Sciatic nerve (tissue), 2 donors: ENCODE measurements around the gene PDE9A. TPM values are rescaled to one million over a fixed set of nuclear protein-coding genes. Genes with fewer than 3 reads are reported as not detected.

Experiments
- ATAC-seq: fragments of 200-7000 bp; cut with Tn5 transposase; one replicate; pipeline ENCODE4 v1.9.1; 2020; ENCODE audit warnings: mild to moderate bottlenecking, moderate library complexity
- DNase-seq: peaks from one replicate; pipeline ENCODE4 v3.0.0-alpha.2; 2020; ENCODE audit warnings: low spot score
- intact Hi-C: fragments of 100-400 bp; cut with DNase I; formaldehyde crosslinking; loops from one replicate; pipeline ENCODE4 v1.14.2; 2022
- total RNA-seq: library from RNA; stranded (reverse); fragmentation: NEBNext Ultra II Directional; extraction: Animal tissue kit (Norgen Biotek cat#: 25700); gene quantifications from one replicate; pipeline ENCODE4 v1.2.1, GENCODE V29; 2021
- donor health status: DM: no; HTN: no; CAD: no.
- donor health status: DM: no; HTN: no; CAD: no.

The PDE9A gene
- total RNA-seq, 1 donor from 2014 or later: 32.6 TPM

- peak; percentile 57 for DNase-seq
- no peak for ATAC-seq
- intact Hi-C loops: no loop called here
Observed at GRCh38 chr21:42739061-42739931, 85.9 kb downstream of the PDE9A start.

GRCh38 chr21:42740405-42740909 lies 87.0 kb downstream of the PDE9A start:
- DNase-seq (no peak), ATAC-seq (no peak)
- intact Hi-C loops: loop anchor here (10.0 kb wide), 1 partner anchor 86 kb away; the partner anchor contains the start of gene PDE9A

DNA sequence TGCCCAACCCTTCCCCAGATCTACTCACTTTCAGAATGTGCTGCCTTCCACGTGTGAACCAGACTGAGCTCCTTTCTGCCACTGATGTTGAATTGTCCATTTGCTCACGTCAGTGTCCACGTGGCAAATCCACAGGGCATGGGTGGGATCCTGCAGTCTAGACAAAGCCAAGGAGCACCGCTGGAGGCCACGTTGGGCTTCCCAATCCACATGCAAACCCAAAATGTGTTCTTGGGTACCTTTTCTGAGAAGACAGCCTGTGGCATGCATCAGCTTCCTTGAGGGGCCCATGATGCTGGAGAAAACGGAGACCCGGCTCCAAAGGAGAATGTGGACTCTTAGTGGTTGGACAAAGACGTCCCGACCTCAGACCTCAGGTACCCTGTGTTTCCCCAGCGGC lies 87.6 kb downstream of the PDE9A start:
- ATAC-seq: no peak
- DNase-seq: no peak
- intact Hi-C loops: loop anchor here (10.0 kb wide), 1 partner anchor 86 kb away; the partner anchor contains the start of gene PDE9A

DNA sequence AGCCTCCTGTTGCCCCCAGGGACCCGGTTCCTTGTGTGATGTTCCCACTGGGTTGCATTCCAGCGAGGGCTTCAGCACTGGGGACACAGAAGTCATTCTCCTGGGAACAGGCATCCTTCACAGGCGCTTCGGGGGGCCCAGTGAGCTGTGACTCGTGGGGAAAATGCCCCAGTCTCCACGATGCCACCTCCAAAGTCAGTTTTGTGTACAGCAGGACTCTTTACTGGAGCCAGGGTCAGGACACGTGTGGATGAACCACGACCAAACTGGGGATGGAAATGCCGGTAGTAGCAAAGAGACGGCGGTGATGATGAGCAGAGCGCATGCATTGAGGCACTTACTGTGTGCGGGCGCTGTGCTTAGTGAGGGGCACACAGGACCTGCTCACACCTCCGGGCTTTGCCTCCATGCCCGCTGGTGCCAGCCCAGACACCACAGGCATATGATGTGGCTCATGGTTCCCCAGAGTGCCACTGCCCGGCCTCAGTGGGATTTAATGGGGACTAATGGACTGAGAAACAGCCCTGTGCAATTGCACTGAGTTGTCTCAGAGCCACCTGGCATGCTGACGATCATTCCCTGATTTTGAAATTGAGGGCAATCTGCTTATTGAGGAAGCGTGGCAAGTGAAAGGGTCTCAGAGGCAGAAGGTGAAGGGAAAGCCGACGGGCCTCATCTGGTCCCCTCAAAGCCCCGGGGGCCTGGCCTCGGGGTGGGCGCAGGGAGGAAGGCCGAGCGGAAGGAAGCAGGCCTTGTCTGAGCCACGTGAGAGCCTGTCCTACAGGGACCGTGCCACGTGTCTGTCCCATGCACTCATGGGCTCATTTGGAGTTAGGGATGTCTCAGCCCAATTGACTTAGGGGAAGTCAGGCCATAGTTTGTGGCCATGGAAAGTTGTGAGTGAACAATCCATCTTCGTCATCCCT lies 91.4 kb downstream of the PDE9A start:
- DNase-seq: no peak
- no peak for ATAC-seq

DNA sequence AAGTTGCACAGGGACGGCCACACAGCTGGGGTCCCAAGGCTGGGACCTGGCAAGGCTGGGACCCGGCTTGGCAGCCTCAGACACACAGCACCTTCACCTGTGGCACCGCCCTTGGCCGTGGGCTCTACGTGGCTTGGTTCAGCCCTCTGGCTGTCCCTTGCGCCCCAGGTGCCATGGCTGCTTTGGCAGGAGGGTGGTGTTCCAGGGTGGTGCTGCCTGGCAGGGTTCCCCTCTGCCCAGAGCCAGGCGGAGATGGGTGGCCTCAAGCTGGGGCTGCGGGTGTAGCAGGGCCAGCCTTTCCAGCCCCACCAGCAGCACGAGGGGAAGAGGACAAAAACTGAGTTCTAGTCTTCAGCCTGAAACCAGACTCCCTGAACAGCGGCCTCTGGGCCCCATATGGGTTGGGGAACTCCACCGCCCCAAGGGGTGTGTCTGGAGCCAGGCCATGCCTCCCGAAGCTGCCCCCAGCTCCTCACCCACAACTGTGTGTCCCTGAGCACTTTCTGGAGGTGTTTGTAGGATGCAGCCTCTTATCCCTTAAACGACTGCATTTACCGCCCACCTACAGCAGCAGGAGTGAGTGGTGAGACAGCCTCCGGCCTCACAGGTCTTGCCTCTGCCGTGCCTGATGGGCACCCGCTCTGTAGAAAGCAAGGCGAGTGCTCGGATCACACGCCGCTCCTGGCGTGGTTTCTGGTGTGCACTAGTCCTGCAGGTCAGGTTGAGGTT lies 92.3 kb downstream of the PDE9A start:
- DNase-seq (no peak), ATAC-seq (no peak)
- intact Hi-C loops: loop anchor here (10.0 kb wide), 1 partner anchor 91 kb away; the partner anchor contains the start of gene PDE9A

More for the DNA sequence above, 91.4 kb downstream of the PDE9A start:
- intact Hi-C loops: loop anchor here (10.0 kb wide), 1 partner anchor 90 kb away; the partner anchor contains the start of gene PDE9A

GRCh38 chr21:42746240-42746592 lies 92.8 kb downstream of the PDE9A start:
- no peak for DNase-seq
- intact Hi-C loops: loop anchor here (10.0 kb wide), 1 partner anchor 91 kb away; the partner anchor contains the start of gene PDE9A
- no peak for ATAC-seq

- DNase-seq (no peak), ATAC-seq (peak; percentile 9)
- intact Hi-C loops: loop anchor here (10.0 kb wide), 1 partner anchor 92 kb away; the partner anchor contains the start of gene PDE9A
Observed at GRCh38 chr21:42746593-42747275, 93.3 kb downstream of the PDE9A start.

- DNase-seq: no peak
- intact Hi-C loops: loop anchor here (10.0 kb wide), 1 partner anchor 92 kb away; the partner anchor contains the start of gene PDE9A
- ATAC-seq: peak; percentile 39
Observed at GRCh38 chr21:42747276-42747701, 93.9 kb downstream of the PDE9A start.

DNA sequence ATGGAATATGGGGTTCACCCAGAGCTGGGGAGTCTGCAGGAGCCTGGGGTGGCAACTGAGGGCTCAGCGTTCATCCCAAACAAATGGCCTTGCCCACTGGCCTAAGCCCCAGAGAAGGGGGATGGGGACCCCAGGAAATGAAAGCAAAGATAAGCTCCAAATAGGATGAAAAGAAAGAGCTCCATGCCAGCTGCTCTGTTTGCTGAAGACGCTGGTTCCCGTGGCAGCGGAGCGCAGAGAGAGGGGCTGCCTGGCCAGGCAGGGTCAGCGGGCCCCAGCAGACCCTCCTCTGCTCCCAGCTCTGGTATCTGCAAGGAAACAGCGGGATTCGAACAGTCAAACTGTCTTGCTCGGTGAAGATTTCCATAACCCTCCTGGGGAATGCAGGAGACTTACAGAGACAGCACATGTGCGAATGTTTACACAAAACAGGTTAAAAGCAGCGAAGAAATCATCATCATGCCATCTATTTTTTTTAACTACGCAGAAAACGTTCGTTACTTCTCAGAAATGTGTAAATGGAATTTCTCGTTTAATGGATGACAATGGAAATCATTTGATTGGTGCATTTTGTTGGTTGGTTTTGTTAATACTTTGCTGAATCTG lies 94.4 kb downstream of the PDE9A start:
- ATAC-seq (no peak), DNase-seq (no peak)

DNA sequence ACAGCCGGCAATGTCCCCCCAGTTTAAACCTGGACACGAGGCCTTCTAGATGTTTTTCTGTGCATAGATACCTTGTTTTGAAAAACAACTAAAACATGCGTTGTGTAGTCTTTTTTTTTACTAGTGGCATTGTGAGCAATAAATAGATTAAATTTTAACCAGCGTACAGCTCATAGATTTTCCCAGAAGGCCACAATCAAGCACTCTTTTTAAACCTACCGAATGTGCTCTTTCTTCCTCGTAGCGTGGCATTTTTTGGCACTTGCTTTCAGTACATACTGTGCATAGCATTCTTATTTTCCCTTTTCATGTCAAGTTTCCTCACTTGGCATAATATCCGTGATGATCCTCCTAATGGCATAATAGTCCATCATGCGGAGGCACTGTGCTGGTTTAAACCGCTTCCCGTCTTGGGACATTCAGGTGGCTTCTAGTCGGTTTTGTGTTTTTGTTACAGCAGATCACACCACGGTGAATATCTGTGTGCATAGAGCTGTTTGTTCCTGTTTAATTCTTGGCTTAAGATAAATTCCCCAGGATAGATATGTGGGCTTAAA lies 95.3 kb downstream of the PDE9A start:
- ATAC-seq (no peak), DNase-seq (no peak)
- intact Hi-C loops: loop anchor here (10.0 kb wide), 1 partner anchor 94 kb away; the partner anchor contains the start of gene PDE9A

More for the DNA sequence above, 94.4 kb downstream of the PDE9A start:
- intact Hi-C loops: loop anchor here (10.0 kb wide), 1 partner anchor 93 kb away; the partner anchor contains the start of gene PDE9A

DNA sequence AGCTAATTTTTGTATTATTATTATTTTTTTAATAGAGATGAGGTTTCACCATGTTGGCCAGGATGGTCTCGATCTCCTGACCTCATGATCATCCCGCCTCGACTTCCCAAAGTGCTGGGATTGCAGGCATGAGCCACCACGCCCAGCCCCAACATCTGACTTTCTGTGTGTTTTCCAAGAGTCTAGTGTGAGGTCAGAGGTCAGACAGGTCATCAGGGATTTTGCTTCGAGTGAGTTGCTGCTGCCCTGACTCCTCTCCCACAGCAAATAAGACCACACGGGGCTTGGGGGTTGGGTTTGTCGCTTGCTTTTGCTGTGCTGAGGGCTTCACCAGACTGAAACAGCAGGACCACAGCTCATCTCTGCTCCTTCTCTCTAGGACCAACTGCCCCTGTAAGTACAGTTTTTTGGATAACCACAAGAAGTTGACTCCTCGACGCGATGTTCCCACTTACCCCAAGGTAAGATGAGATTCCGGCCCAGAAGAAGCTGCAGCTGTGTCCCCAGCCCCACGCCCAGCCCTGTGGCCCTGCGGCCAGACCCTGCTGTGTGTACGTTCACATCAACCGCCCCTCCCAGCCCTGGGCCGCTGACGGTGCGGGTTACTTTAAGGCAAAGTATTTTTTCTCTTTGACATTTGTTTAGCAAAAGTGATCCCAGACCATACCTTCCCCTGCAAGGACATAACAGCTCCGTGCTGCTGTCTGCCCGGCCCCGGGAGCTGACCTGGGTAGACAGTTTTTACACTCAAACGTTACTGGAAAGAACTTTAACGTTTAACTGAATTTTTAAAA lies 97.5 kb downstream of the PDE9A start:
- ATAC-seq (no peak), DNase-seq (no peak)
- intact Hi-C loops: no loop called here

GRCh38 chr21:42751866-42752265 lies 98.4 kb downstream of the PDE9A start:
- intact Hi-C loops: no loop called here
- DNase-seq (no peak), ATAC-seq (no peak)

DNA sequence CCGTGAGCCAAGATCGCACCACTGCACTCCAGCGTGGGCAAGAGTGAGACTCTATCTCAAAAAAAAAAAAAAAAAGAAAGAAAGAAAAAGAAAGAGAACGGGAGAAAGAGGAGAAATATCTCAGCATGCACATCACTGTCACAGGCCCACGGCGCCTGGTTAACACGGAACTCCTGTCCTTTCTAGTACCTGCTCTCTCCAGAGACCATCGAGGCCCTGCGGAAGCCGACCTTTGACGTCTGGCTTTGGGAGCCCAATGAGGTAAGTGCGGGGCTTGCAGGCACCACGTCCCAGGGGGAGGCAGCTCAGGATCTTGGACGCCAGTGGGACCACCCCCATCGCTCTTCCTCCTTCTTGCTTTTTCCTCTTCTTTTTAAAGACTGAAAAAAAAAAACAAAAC lies 100.4 kb downstream of the PDE9A start:
- no peak for DNase-seq
- ATAC-seq: no peak
- intact Hi-C loops: no loop called here

DNA sequence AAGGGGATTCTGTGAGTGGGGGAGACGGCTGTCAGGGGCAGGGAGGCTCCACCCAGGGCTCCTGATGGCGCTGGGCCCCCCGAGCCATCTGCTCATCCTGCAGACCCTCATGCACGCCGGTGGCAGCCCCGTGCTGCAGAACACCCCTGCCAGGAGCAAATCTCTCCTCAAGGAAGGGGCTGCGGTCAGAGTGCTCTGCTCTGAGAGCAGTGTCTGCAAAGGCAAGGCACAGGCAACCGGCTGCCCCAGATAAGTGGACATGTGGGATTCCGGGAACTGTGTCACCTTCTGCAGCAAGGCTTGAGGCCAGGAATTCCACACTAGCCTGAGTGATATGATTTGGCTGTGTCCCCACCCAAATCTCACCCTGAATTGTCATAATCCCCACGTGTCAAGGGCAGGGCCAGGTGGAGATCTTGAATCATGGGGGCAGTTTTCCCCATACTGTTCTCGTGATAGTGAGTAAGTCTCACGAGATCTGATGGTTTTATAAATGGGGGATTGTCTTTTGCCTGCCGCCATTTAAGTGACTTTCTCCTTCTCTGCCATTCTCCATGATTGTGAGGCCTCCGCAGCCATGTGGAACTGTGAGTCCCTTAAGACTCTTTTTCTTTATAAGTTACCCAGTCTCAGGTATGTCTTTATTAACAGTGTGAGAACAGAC lies 101.0 kb downstream of the PDE9A start:
- ATAC-seq (no peak), DNase-seq (no peak)
- intact Hi-C loops: no loop called here

GRCh38 chr21:42755031-42755665 lies 101.7 kb downstream of the PDE9A start:
- ATAC-seq: no peak
- DNase-seq: no peak
- intact Hi-C loops: no loop called here
